GM21381 (cell line): Measurements from ENCODE around the gene GREM2.

Experiments used
- ATAC-seq: cut with Tn5 transposase; IDR thresholded peaks from one replicate; pipeline ENCODE4 v1.9.1; 2021; ENCODE audit warnings: mild to moderate bottlenecking, moderate library complexity; ENCODE audit not compliant: unreplicated experiment

The GREM2 gene

GRCh38 chr1:240562779-240563178 lies 49.2 kb downstream of the GREM2 start:
- ATAC-seq, result no peak

- no peak for ATAC-seq
Measured at GRCh38 chr1:240562111-240562590, 49.8 kb downstream of the GREM2 start.

- no peak for ATAC-seq
Measured at GRCh38 chr1:240559781-240560180, 52.2 kb downstream of the GREM2 start.

- no peak for ATAC-seq
Measured at GRCh38 chr1:240555524-240555923, 56.4 kb downstream of the GREM2 start.

- no peak for ATAC-seq
Measured at GRCh38 chr1:240553351-240553750, 58.6 kb downstream of the GREM2 start.

DNA sequence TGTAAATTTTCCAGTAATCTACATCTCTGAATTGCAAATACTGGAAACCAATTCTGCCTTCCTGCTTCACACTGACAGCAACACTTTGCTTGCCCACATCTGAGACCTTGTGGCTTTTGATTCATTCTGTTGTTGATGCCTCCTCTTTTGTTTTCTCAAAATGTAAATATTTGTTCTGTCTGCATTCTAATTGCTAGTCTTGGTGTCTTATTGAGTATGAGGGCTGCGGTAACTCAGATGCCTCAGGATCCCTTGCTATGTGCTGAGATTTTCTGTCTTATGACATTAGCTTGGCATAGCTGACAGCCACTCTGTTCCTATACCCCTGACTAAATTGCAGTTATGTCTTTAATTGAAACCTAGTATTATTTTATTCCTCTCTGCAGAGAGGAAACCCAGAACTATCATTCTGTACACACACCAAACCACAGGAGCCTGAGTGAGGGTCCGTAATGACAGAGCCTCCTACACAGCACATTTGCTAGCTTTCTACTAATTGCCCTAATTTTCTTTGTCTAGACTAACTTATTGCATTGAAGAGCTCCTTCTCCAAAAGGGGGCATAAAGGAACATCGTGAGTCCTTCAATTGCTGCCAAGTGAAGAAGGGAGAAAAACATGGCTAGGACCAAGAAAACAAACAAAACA lies 72.1 kb downstream of the GREM2 start:
- no peak for ATAC-seq

GRCh38 chr1:240538776-240539430 lies 73.1 kb downstream of the GREM2 start:
- ATAC-seq, result no peak

- no peak for ATAC-seq
Measured at GRCh38 chr1:240533154-240533780, 78.7 kb downstream of the GREM2 start.

DNA sequence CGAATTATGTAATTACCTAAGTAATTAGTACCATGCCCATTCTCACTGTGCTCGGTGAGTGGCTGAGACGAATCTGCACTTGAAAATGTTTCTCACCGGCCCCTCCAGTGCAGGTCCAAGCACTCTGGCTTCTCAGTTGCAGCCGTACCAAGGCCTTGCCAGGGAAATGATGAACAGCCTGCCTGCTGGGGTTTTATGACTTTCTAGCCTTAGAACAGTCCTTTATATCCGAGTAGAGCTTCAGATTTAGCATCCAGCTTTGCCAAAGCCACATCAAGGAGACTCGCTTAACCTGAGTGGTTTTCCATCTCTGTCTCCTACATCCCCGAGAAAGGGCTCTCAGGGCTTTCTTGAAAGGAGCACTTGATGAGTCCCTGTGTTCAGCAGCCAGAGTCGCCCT lies 83.4 kb downstream of the GREM2 start:
- no peak for ATAC-seq

GRCh38 chr1:240527086-240527485 lies 84.9 kb downstream of the GREM2 start:
- ATAC-seq, result no peak

GRCh38 chr1:240526312-240526711 lies 85.6 kb downstream of the GREM2 start:
- ATAC-seq, result no peak

DNA sequence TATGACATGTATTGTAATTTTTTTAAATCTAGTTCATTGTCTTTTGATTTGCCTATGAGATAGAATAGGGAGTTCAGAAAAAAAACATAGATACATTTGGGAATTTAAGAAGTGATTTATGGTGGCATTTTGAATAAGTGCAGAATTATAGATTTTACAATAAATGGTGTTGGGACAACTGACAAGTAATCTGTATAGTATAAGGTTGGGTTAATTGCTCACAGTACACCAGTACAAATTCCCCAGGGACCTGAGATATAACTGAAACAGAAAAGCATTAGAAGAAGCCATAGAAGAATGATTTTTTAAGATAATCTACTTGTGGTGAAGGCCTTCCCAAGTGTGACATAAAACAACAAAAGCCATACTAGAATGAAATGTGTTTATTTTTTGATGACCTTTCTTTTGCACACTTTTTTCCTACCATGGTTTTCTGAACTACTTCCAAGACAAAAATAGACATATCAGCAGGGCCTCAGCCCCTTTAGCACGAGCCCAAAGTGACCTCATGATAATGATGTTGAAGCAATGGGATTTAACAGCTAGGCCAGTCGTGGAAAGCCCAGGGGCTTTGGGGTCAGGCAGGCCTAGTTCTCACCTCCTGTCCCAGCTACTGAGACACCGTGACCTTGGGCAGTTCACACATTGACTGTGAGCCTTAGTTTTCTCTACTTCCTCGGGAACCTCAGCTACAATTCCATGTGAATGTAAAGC lies 87.4 kb downstream of the GREM2 start:
- ATAC-seq, result no peak

- no peak for ATAC-seq
Measured at GRCh38 chr1:240522122-240522822, 89.7 kb downstream of the GREM2 start.

- no peak for ATAC-seq
Measured at GRCh38 chr1:240517891-240518290, 94.1 kb downstream of the GREM2 start.

GRCh38 chr1:240516069-240516468 lies 95.9 kb downstream of the GREM2 start:
- ATAC-seq, result no peak

DNA sequence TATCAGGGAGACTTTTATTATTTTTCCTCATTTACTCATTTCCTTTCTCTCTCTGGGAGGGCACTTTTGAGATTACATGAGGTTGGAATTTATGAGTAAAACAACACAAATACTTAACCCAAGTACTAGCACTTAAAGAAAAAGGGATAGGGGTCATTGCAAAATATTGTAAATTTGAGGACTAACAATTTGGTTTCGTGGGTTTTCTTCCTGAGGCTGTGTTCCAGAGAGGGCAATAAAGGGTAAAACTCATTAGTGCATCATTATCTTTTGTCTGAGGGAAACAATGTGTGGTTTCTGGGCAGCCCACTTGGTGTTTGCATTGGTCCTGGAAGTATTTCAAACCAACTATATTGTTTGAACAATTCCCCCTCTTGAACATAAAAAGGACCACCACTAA lies 96.5 kb downstream of the GREM2 start:
- ATAC-seq, result no peak

DNA sequence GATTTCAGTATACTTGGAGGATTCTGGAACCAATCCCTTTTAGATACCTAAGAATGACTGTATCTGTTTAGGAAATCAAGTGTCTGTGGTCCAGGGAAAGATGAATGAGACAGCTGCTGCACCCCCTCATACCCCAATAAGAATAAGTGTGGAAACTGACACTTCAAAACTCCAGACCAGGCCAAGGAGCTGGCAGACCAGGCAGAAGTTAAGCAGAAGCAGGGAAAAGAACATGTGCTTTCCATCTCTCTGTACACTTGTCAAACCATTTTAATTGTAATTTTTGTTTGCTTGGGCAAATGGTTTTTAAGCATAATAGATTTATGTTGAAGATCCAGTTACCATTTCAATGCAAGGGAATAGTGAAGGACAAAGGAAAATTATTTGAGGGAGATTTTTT lies 100.2 kb downstream of the GREM2 start:
- ATAC-seq, result no peak

DNA sequence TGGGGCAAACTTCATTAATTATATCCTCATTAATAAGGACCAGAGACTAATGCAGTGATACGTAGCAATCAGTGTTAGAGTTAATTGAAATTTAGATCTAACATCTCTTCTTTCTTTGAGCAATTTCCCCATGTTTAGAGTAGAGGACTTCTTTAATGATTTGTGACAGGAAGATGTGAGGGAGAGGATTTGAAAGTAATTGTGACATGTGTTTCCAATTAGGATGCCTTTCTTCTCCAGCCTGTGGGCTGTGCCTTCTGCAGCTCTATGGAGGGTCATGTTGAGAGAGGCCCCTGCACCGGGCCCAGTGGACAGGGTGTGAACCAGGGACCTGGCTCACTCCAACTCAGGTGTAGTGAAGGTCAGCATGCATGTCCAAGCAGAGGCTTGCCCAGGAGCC lies 103.0 kb downstream of the GREM2 start:
- ATAC-seq, result no peak

GRCh38 chr1:240508201-240508600 lies 103.8 kb downstream of the GREM2 start:
- no peak for ATAC-seq

DNA sequence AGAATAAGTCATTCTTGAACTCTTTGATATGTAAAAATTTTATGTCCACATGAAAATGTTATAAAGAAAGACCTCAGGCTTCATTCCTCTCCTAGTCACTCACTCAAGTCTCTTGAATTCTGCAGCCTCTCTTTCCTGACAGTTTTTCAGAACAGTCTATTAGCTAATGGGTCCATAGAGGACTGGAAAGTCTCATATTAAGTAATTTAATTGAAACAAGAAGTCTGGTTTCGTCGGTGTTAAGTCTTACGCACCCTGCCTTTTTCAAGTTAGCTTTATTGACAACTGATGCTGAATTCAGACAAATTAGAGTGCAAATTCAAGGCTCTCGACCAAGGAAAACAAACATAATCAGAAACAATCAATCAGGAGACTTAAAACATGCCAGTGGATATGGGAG lies 105.8 kb downstream of the GREM2 start:
- ATAC-seq, result no peak

GRCh38 chr1:240503558-240503957 lies 108.4 kb downstream of the GREM2 start:
- no peak for ATAC-seq
